Activated CD8-positive, alpha-beta memory T cell treated with anti-CD3 and anti-CD28 coated beads for 4 hours (primary cell): ENCODE data around the gene NPEPPS.
A peak's percentile ranks its signal among the peaks of the same experiment; 100 is the strongest.

Source experiments
- DNase-seq, 2 donors: peaks; one replicate each; pipeline ENCODE4 v3.0.0-alpha.2; 2020; ENCODE audit warnings: low read depth in 2 of 2

Gene NPEPPS

DNA sequence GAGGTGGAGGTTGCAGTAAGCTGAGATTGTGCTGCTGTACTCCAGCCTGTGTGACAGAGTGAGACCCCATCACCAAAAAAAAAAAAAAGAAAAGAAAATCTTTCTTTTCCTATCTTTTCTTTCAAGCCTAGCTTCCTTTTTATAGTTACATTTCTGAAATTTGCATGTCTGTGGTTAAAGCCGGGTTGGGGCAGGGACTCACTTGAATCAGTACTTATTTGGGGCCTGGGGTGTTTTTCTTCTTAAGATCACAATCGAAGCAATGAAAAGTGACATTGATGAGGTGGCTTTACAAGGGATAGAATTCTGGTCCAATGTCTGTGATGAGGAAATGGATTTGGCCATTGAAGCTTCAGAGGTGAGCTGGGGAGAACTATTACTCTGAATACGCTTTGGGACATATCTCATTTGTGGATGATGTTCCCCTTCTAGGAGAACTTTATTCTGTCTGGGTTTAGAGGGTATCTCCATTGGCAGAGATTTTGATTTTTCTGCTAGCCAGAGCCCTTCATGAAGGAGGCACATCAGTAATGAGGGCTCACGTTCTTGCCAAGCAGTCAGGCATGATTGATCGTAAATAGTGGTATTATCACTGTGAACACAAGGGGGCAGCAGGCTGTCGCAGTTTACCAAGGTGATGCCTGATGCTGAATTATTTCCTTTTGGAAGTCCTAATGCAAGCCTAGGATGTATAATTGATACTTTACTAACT, 133.2 kb downstream of the NPEPPS start:
- DNase-seq, result peak; percentile 18 to 41

DNA sequence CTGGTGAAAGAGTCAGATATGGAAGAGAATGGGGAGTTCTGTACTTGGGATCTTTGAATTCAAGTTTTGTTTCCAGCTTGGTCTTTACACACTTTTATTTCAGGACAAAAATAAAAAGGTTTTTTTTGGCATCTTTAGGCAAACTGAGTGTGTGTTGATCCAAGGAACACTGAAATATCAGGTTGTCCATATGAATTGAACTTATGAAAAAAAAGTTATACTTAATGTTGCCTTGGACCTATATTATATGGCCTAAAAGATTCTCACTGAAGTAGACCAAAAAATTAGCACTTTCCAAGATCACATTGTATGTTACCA, 133.7 kb downstream of the NPEPPS start:
- DNase-seq, result no peak

DNA sequence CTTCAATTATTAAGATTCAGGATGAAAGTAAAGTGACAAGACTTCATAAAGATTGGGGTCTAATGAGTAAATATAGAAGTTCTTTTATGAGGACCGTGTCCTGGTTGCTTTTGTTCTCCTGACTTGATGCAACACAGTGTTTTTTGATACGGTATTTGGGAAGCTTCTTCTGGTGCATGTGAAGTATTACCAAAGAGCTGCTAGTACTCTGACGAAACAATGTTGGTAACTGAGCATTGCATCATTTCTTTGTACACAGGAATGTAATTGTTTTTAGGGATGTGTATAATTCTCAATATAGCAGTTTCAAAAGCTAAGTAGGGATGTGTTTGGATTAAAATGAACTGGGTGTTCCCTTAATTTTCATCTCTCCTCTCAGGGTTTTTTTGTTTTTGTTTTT, 134.7 kb downstream of the NPEPPS start:
- DNase-seq, result no peak

- no peak for DNase-seq
These were observed 138.2 kb downstream of the NPEPPS start for GRCh38 chr17:47669081-47669480.

DNA sequence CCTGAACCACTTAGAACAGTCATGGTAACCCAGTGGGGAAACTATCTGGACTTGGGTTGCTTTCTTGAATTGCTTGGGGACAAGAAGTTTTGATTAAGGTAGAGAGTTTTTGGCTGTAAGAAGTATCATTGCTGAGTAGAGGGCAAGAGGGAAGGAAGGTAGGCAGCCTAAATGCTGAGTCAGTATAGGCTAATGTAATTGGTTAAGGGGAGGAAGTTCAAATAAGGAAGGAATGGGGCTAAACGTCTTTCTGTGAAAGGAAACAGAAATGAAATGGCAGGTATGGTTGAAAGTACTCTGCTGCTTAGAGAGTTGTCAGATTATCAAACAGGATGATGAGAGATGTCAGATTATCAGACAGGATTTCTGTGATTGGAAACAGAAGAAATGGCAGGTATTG, 139.2 kb downstream of the NPEPPS start:
- no peak for DNase-seq
